GM19328 (cell line): ENCODE measurements around the gene MAPK14.

ENCODE experiments used
- ATAC-seq: cut with Tn5 transposase; IDR thresholded peaks from one replicate; pipeline ENCODE4 v1.9.1; 2021; ENCODE audit warnings: mild to moderate bottlenecking, moderate library complexity; ENCODE audit not compliant: unreplicated experiment

Gene MAPK14

GRCh38 chr6:36132246-36132895 lies 104.8 kb downstream of the MAPK14 start:
- no peak for ATAC-seq

DNA sequence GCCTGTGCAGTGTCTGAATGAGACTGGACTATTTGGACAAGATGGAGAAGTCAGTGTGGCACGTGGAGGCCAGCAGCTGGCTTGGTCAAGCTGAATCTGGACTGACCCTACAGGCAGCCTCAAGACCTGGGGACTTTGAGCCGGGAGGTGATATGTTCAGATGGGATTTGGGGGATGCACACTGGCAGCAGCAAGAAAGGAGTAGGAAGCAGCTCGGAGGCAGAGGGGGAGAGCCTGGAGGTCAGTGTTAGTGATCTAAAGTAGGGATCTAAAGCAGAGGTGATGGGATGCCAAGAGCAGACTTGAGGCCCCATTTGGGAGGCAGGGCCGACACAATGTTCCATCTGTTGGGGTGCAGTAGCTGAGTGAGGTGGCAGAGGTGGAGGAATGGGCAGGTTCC lies 105.5 kb downstream of the MAPK14 start:
- no peak for ATAC-seq

- ATAC-seq: no peak
Observed at GRCh38 chr6:36133912-36134311, 106.3 kb downstream of the MAPK14 start.

GRCh38 chr6:36135053-36135731 lies 107.6 kb downstream of the MAPK14 start:
- ATAC-seq: no peak

GRCh38 chr6:36136034-36136433 lies 108.4 kb downstream of the MAPK14 start:
- ATAC-seq: no peak

DNA sequence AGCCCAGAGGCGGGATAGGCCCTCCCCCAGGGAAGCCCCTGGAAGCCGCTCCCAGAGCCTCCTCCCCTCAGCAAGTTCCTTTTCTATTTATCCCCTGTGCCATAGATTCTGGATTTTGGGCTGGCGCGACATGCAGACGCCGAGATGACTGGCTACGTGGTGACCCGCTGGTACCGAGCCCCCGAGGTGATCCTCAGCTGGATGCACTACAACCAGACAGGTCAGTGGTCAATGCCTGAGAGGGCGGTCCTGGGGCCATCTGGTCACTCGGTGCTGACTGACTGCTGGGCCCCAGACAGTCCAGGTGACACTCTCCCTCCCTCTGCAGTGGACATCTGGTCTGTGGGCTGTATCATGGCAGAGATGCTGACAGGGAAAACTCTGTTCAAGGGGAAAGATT lies 108.9 kb downstream of the MAPK14 start:
- no peak for ATAC-seq

GRCh38 chr6:36138667-36139066 lies 111.1 kb downstream of the MAPK14 start:
- no peak for ATAC-seq

- no peak for ATAC-seq
Observed at GRCh38 chr6:36139431-36139830, 111.8 kb downstream of the MAPK14 start.

DNA sequence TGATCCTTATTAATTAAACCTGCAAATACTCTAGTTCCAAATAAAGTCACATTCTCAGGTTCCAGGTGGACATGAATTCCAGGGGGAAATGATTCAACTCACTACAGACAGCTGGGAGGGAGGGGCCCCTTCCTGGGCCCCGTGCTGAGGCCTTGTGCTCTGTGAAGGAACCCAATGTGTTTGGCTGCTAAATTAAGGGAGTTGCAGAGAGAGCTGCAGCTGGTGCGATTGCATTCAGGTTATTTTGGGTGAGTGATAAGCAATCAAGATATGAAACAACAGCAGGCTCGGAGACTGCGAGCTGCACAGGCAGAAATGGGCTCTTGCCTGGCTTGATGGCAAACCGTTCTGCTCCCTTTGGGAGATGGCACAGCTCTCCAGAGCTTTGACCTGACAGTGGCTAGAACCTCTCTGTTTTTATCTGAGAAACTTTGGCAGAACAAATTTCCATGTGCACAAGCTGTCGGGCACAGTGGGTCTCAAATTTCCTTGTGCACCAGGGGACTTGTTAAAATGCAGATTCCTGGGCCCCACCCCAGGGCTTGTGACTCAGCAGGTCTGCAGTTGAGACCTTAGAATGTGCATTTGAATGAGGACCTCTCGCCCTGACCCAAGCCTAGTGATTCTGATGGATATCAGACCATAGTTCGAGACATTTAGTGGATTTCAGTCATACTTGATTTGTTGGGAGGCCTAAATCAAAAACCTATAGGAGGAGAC lies 112.5 kb downstream of the MAPK14 start:
- ATAC-seq: no peak

- no peak for ATAC-seq
Observed at GRCh38 chr6:36141091-36141490, 113.5 kb downstream of the MAPK14 start.

GRCh38 chr6:36141961-36142360 lies 114.4 kb downstream of the MAPK14 start:
- no peak for ATAC-seq

- no peak for ATAC-seq
Observed at GRCh38 chr6:36142971-36143838, 115.6 kb downstream of the MAPK14 start.

DNA sequence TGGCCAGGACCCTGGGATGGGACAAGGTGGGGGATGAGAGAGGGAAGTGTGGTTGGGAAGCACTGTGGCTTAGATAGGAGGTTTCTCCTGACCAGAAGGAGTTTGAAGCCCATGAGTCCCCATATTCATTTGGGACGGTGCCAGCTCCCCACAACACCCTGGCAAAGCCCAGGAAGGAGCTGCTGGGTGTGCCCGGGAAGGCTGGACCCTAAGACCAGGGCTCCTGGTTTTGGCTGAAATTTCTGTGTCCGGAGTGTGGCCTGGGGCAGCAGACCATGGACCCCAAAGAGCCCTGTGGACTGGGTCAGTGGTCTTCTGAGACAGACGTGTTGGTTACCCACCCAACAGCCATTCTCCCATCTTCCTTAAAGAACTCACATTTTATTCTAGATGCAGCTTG lies 117.9 kb downstream of the MAPK14 start:
- ATAC-seq: no peak

DNA sequence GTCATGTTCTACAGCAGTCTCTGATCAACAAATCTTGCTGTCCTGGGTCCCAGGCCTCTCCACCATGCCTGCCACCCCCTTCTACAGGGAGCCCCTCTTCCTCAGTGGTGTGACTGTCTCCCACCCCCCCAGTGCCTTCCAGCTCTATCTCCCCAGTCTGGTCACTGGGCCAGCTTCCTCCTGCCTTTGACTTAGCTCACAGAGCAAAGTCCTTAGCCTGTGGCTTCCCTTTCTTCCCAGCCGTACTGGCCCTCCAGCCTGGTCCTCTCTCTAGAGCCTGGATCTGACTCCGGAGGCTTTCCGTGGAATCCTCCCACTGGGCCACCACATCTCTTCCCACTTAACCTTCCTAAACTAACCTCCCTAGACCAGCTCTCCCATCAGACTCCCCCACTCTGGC lies 119.7 kb downstream of the MAPK14 start:
- no peak for ATAC-seq

DNA sequence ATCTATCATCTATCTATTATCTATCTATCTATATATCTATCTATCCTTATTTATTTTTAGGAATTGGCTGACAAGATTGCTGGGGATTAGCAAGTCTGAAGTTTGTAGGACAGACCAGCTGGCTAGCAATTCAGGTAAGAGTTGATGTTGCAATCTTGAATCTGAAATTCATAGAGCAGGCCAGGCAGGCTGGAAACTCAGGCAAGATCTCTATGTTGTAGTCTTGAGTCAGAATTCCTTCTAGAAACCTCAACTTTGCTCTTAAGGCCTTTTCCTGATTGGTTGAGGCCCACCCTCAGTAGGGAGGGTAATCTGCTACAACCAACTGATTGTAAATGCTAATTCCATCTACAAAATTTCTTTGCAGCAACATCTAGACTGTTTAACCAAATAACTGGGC lies 121.9 kb downstream of the MAPK14 start:
- ATAC-seq: no peak

DNA sequence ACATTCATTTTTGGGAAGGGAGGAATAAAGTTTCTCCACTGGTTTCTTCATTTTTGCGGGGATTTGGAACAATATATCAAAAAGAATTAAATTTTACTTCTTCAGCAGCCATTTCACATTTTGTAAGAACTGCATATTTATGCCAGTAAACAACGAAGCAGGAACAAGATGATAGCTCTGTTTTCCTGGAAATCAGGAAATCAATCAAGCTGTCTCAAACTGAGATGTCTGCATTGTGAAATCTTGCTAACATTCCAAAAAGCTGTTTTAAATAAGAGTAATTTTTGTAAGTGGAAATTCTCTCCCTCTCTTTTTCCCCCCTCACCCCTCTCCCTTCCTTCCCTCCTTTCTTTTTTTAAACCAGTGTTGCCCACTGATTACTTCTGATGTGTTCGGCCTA lies 122.7 kb downstream of the MAPK14 start:
- no peak for ATAC-seq

DNA sequence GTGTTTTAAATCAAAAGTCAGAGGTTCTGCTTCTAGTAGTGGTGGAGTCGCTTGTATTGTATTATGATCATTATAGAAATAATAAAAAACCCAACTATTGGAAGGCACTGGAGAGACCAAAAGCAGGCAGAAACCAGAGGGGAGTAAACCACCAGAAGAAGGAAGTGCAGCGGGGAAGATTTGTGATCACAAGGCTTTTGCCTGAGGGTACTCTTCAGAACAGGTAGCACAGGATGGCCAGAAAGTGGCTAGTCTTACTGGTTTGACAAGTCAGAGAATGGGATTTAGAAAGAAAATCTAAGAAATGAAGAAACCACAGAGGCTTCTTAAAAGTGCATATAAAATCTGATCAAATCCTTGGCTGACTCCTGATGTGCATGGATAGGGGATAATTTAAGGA lies 126.7 kb downstream of the MAPK14 start:
- ATAC-seq: no peak

DNA sequence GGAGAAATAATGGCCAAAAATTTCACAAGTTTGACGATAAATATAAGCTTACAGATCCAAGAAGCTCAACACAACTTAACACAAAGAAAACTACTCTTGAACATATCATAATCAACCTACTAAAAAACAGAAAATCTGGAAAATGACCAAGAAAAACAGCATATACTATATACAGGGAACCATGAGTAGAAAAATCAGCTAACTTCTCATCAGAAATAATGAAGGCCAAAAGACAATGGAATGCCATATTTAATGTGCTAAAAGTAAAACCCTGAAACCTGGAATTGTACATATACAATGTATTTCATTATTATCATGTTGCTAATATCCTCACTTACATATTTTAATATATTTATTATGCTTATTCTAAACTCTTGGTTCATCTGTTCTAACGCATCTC lies 128.1 kb downstream of the MAPK14 start:
- no peak for ATAC-seq

GRCh38 chr6:36160147-36160760 lies 132.6 kb downstream of the MAPK14 start:
- no peak for ATAC-seq
